ENCODE measurements around the gene ACOX1. TPM values are rescaled to one million over a fixed set of nuclear protein-coding genes. Genes with fewer than 3 reads are reported as not detected.
A peak's percentile ranks its signal among the peaks of the same experiment; 100 is the strongest.

ACOX1 gene
- total and polyA plus RNA-seq, 2 donors (not counting 1 experiment from before 2014, with no cell fraction given), result 6.6 to 31.2 TPM

GRCh38 chr17:75940727-75941441 is 38.1 kb downstream of the ACOX1 start, which contains the start of gene FBF1:
Gene FBF1 (minus strand): TSS chr17:75941042. CDS start chr17:75938149, 2,893 bp downstream.
- Histone ChIP-seq H2AFZ (ENCODE audit: insufficient read depth, low read depth, low read length, poor library complexity, severe bottlenecking) (peak within 1 kb of the TSS; percentile 99), H4K20me1 (ENCODE audit: control insufficient read depth, insufficient read depth, low read length, poor library complexity, severe bottlenecking) (no peaks in the 10 kb centered on the region), H3K27me3 (replicated peaks in 1 of 4; ENCODE audit: control extremely low read depth in 1 of 4, control insufficient read depth in 3 of 4, insufficient read depth in 4 of 4, low read length in 3 of 4) (no peaks in the 10 kb centered on the region), H3K79me2 (ENCODE audit: control insufficient read depth, insufficient read depth, low read length) (peaks cover 3% of the 10 kb centered on the region), H3K4me3 (ENCODE audit: control extremely low read depth in 1 of 5, extremely low read depth in 1 of 5, insufficient read depth in 1 of 5, low read depth in 2 of 5, low read length in 4 of 5) (peak within 1 kb of the TSS; percentile 6 to 97 (median 81)), H3K9ac (ENCODE audit: low read length) (peak within 1 kb of the TSS; percentile 91), H3K4me2 (replicated peaks; ENCODE audit: low read depth, low read length, poor library complexity, severe bottlenecking) (peak within 1 kb of the TSS; percentile 95), H3K27ac (ENCODE audit: low read length in 2 of 2) (peak within 1 kb of the TSS; percentile 47 to 82), H3K9me3 (ENCODE audit: control extremely low read depth in 1 of 3, control insufficient read depth in 2 of 3, insufficient read depth in 1 of 3, low read length in 2 of 3) (no peaks in the 10 kb centered on the region), H3K4me1 (ENCODE audit: control insufficient read depth in 2 of 2, insufficient read depth in 2 of 2, low read length in 2 of 2) (peaks cover 0 to 14% of the 10 kb centered on the region in 2 donors), H3K36me3 (replicated peaks in 1 of 2; ENCODE audit: control extremely low read depth in 1 of 2, control insufficient read depth in 1 of 2, extremely low read depth in 1 of 2, insufficient read depth in 2 of 2, low read length in 1 of 2) (no peaks in the 10 kb centered on the region)
- Mint-ChIP-seq H3K4me1 (peaks cover 12% of the 10 kb centered on the region), H3K27me3 (no peaks in the 10 kb centered on the region), H3K4me3 (peak within 1 kb of the TSS; percentile 92), H3K9me3 (ENCODE audit: insufficient read depth) (no peaks in the 10 kb centered on the region), H3K27ac (peak within 1 kb of the TSS; percentile 89)
- ChIA-PET POLR2A (interaction anchor here (0.7 to 1.3 kb wide), 4 partner anchors 38 to 186 kb away, joined by 3 to 4 read pairs (median 3); partner anchors contain the start of genes ACOX1, TEN1 and WBP2), CTCF (interaction anchor here (0.7 to 1.4 kb wide), 6 partner anchors 35 to 255 kb away, joined by 3 to 6 read pairs (median 4); partner anchors contain the start of gene CDK3)
- ATAC-seq (ENCODE audit: low read depth), result peak; percentile 99
- DNase-seq, result peak; percentile 89
- intact Hi-C loops (cut with micrococcal nuclease), result loop anchor here (1.0 to 2.0 kb wide), 5 partner anchors 36 to 157 kb away; partner anchors contain the start of genes ACOX1, TEN1, UNK and WBP2
- WGBS (ENCODE audit: insufficient coverage), result under 1% methylated on average over 55 of the region's 63 CpGs
- TF ChIP-seq EZH2 (IDR thresholded peaks at IDR 0.05; ENCODE audit: borderline replicate concordance, insufficient read depth, low read depth, low read length, poor library complexity, severe bottlenecking), result no peak
- no peak for TF ChIP-seq CTCF (IDR thresholded peaks at IDR 0.05)

- ChIA-PET POLR2A (no interaction called here), CTCF (interaction anchor here (0.7 kb wide), 1 partner anchor 46 kb away, joined by 6 read pairs; no protein-coding TSS in a partner anchor)
- H3K27me3 Mint-ChIP-seq, result no peaks in the 10 kb centered on the region
- Histone ChIP-seq H2AFZ (ENCODE audit: insufficient read depth, low read depth, low read length, poor library complexity, severe bottlenecking) (no peak overlapping the region), H4K20me1 (ENCODE audit: control insufficient read depth, insufficient read depth, low read length, poor library complexity, severe bottlenecking) (no peaks in the 10 kb centered on the region), H3K79me2 (ENCODE audit: control insufficient read depth, insufficient read depth, low read length) (peaks cover 3% of the 10 kb centered on the region), H3K27ac (ENCODE audit: low read length in 2 of 2) (no peak overlapping the region), H3K9ac (ENCODE audit: low read length) (no peak overlapping the region), H3K9me3 (ENCODE audit: control extremely low read depth in 1 of 3, control insufficient read depth in 2 of 3, insufficient read depth in 1 of 3, low read length in 2 of 3) (no peaks in the 10 kb centered on the region), H3K4me3 (ENCODE audit: control extremely low read depth in 1 of 5, extremely low read depth in 1 of 5, insufficient read depth in 1 of 5, low read depth in 2 of 5, low read length in 4 of 5) (no peak overlapping the region), H3K27me3 (replicated peaks in 1 of 4; ENCODE audit: control extremely low read depth in 1 of 4, control insufficient read depth in 3 of 4, insufficient read depth in 4 of 4, low read length in 3 of 4) (no peaks in the 10 kb centered on the region), H3K36me3 (replicated peaks in 1 of 2; ENCODE audit: control extremely low read depth in 1 of 2, control insufficient read depth in 1 of 2, extremely low read depth in 1 of 2, insufficient read depth in 2 of 2, low read length in 1 of 2) (no peaks in the 10 kb centered on the region), H3K4me1 (ENCODE audit: control insufficient read depth in 2 of 2, insufficient read depth in 2 of 2, low read length in 2 of 2) (peaks cover 0 to 14% of the 10 kb centered on the region in 2 donors), H3K4me2 (replicated peaks; ENCODE audit: low read depth, low read length, poor library complexity, severe bottlenecking) (no peak overlapping the region)
- H3K4me3 Mint-ChIP-seq, result no peak overlapping the region
- no peak overlapping the region for H3K27ac Mint-ChIP-seq
- no peak for DNase-seq
- TF ChIP-seq CTCF (IDR thresholded peaks at IDR 0.05), result no peak
- no peak for TF ChIP-seq EZH2 (IDR thresholded peaks at IDR 0.05; ENCODE audit: borderline replicate concordance, insufficient read depth, low read depth, low read length, poor library complexity, severe bottlenecking)
- intact Hi-C loops (cut with micrococcal nuclease), result no loop called here
- WGBS (ENCODE audit: insufficient coverage), result 96% methylated on average over 9 of the region's 13 CpGs
- H3K9me3 Mint-ChIP-seq (ENCODE audit: insufficient read depth), result no peaks in the 10 kb centered on the region
- peaks cover 12% of the 10 kb centered on the region for H3K4me1 Mint-ChIP-seq
- no peak for ATAC-seq (ENCODE audit: low read depth)
Observed at GRCh38 chr17:75937652-75938051, 41.3 kb downstream of the ACOX1 start.
